Adrenal gland (tissue), 12 donors: Measurements from ENCODE around the gene EPB41L4B. TPM values are rescaled to one million over a fixed set of nuclear protein-coding genes. Genes with fewer than 3 reads are reported as not detected.

Experiments used
- DNase-seq, 7 donors: peaks; one replicate each; pipeline ENCODE4 v3.0.0-alpha.2; 2019 to 2020
- H3K27ac ChIP-seq, 5 donors: fragments of 200-600 bp; sonication (generic) in 4 of 5; 1 replicate in 3 of 5; 2 replicates in 2 of 5; pipeline versions ENCODE4 v1.5.1 to v1.8.0; 2016 to 2020; ENCODE audit warnings: mild to moderate bottlenecking in 1 of 5
- H3K27me3 ChIP-seq: fragments of 200-600 bp; 2 replicates; pipeline ENCODE4 v1.8.0; 2021
- H3K36me3 ChIP-seq, 2 donors: fragments of 200-600 bp; replicated peaks in 1 of 2; 1 replicate in 1 of 2; 2 replicates in 1 of 2; pipeline versions ENCODE4 v1.5.1 to v1.8.0; 2018 to 2022
- H3K4me1 ChIP-seq, 2 donors: fragments of 200-600 bp; replicated peaks in 1 of 2; 1 replicate in 1 of 2; 2 replicates in 1 of 2; pipeline versions ENCODE4 v1.5.1 to v1.8.0; 2018 to 2021
- H3K4me3 ChIP-seq, 4 donors: fragments of 200-600 bp; sonication (generic) in 3 of 4; one replicate each; pipeline ENCODE4 v1.5.1; 2016 to 2018
- H3K9me3 ChIP-seq, 3 donors: fragments of 200-600 bp; sonication (generic) in 1 of 3; replicated peaks in 1 of 3; 1 replicate in 2 of 3; 2 replicates in 1 of 3; pipeline versions ENCODE4 v1.5.1 to v1.8.0; 2016 to 2021
- CTCF ChIP-seq, 6 experiments: fragments of 450-650 bp in 4 of 6; fragments of 200-600 bp in 2 of 6; sonication (generic) in 1 of 6; IDR thresholded peaks; 1 replicate in 5 of 6; 2 replicates in 1 of 6; pipeline versions ENCODE4 v1.5.1 to v1.8.0; 2016 to 2021; ENCODE audit warnings: antibody characterized with exemption in 6 of 6, mild to moderate bottlenecking in 2 of 6, moderate library complexity in 1 of 6
- POLR2A ChIP-seq, 2 donors: fragments of 450-650 bp; IDR thresholded peaks; one replicate each; pipeline ENCODE4 v1.6.1; 2017; ENCODE audit warnings: antibody characterized with exemption in 2 of 2, mild to moderate bottlenecking in 2 of 2, moderate library complexity in 1 of 2
- WGBS, 4 donors: extraction: QIAGEN DNeasy Blood & Tissue Kit in 2 of 4; methylation state at CpG; one replicate each; pipeline versions ENCODE4 v1.1.5 to v1.1.7; 2013 to 2017; 5-methylcytosine and 5-hydroxymethylcytosine counted together
- intact Hi-C, 2 donors: fragments of 100-400 bp; cut with DNase I; formaldehyde crosslinking; loops; one replicate each; pipeline versions ENCODE4 v1.14.1 to v1.15.0; 2022 to 2023
- polyA plus RNA-seq, 3 donors: library from polyadenylated mRNA; stranded (reverse); fragments of 200-250 nt in 2 of 3; fragments of 350-450 nt in 1 of 3; fragmentation: Illumina TruSeq in 1 of 3; extraction: RNeasy Lipid Tissue Mini Kit (QIAGEN cat#74804) in 1 of 3; gene quantifications; one replicate each; pipeline ENCODE4 v1.2.3, GENCODE V29; 2013 to 2014
- total RNA-seq, 9 donors: library from RNA; depleted of rRNA in 4 of 9; stranded (reverse); fragments of >200 nt in 4 of 9; fragments of 120-200 nt in 1 of 9; fragmentation: NEBNext Ultra II Directional in 1 of 9; extraction: Animal tissue kit (Norgen Biotek cat#: 25700) in 1 of 9; gene quantifications; one replicate each; pipeline versions ENCODE4 v1.1.0 to v1.2.4, GENCODE V29; 2013 to 2023
- donor health status: healthy with polysubstance abuse.
- donor health status: Bipolar disorder and iron deficiency.
- donor health status: DM: yes; HTN: yes; CAD: no.
- donor health status: DM: no; HTN: no; CAD: no.
- donor health status: DM: no; HTN: no; CAD: no.
- donor health status: DM: yes; HTN: yes; CAD: no.

EPB41L4B gene
- total and polyA plus RNA-seq, 12 donors: 7.4 to 37.2 (median 18.7) TPM

- no peak for TF ChIP-seq POLR2A (IDR thresholded peaks at IDR 0.05)
- TF ChIP-seq CTCF (IDR thresholded peaks at IDR 0.05): no peak
- DNase-seq: no peak
- Histone ChIP-seq H3K4me3 (no peak overlapping the region), H3K27me3 (no peaks in the 10 kb centered on the region), H3K27ac (no peak overlapping the region), H3K36me3 (no peaks in the 10 kb centered on the region), H3K4me1 (no peaks in the 10 kb centered on the region), H3K9me3 (no peaks in the 10 kb centered on the region)
- WGBS, 4 donors: 90 to 96% (median 94%) methylated on average over 4 of the region's 4 CpGs
- intact Hi-C loops: no loop called here
Measured at GRCh38 chr9:109149722-109150121, 171.1 kb downstream of the EPB41L4B start.

GRCh38 chr9:109149089-109149488 lies 171.8 kb downstream of the EPB41L4B start:
- Histone ChIP-seq H3K9me3 (no peaks in the 10 kb centered on the region), H3K4me1 (no peaks in the 10 kb centered on the region), H3K4me3 (no peak overlapping the region), H3K36me3 (no peaks in the 10 kb centered on the region), H3K27ac (no peak overlapping the region), H3K27me3 (no peaks in the 10 kb centered on the region)
- intact Hi-C loops: no loop called here
- WGBS, 4 donors: 85 to 95% (median 93%) methylated on average over 5 of the region's 5 CpGs
- DNase-seq: no peak
- TF ChIP-seq CTCF (IDR thresholded peaks at IDR 0.05): no peak
- no peak for TF ChIP-seq POLR2A (IDR thresholded peaks at IDR 0.05)

- DNase-seq: no peak
- Histone ChIP-seq H3K36me3 (no peaks in the 10 kb centered on the region), H3K4me3 (no peak overlapping the region), H3K4me1 (no peaks in the 10 kb centered on the region), H3K27ac (no peak overlapping the region), H3K9me3 (no peaks in the 10 kb centered on the region), H3K27me3 (no peaks in the 10 kb centered on the region)
- WGBS, 4 donors: 91 to 94% (median 92%) methylated on average over 6 of the region's 6 CpGs
- TF ChIP-seq POLR2A (IDR thresholded peaks at IDR 0.05) (no peak), CTCF (IDR thresholded peaks at IDR 0.05) (no peak)
- intact Hi-C loops: no loop called here
Measured at GRCh38 chr9:109145051-109145450, 175.8 kb downstream of the EPB41L4B start.

DNA sequence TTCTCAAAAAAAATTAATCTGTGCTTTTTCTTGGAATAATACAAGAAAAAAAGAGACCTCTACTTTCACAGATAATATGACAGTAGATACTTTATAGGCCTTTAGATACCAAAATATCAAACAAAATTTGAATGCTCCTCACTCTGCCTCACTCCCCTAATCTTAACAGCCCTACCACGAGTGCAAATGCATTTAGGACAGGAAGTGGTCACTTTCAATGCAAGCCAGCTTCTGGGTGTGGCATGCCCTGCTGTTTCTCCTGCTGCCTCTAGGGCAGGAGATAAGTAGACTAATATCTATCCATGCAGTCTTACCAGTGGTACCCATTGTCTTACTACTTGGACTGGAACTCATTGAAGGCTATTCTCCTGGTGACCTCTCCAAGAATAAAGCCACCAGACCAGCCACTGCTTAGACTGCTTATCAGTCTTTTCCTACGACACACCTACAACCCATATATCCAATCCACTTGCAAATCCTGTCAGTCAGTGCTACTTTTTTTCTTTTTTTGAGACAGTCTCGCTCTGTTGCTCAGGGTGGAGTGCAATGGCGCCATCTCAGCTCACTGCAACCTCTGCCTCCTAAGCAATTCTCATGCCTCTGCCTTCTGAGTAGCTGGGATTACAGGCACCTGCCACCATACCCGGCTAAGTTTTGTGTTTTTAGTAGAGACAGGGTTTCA lies 176.8 kb downstream of the EPB41L4B start:
- Histone ChIP-seq H3K27ac (no peak overlapping the region), H3K36me3 (no peaks in the 10 kb centered on the region), H3K9me3 (no peaks in the 10 kb centered on the region), H3K27me3 (no peaks in the 10 kb centered on the region), H3K4me1 (no peaks in the 10 kb centered on the region), H3K4me3 (no peak overlapping the region)
- 77 to 87% (median 79%) methylated on average over 5 of the region's 5 CpGs for WGBS, 4 donors
- DNase-seq: no peak
- TF ChIP-seq POLR2A (IDR thresholded peaks at IDR 0.05) (no peak), CTCF (IDR thresholded peaks at IDR 0.05) (peak in 2 of 6 experiments; percentile 12 to 14)
- intact Hi-C loops: no loop called here
